NCI-H2081 (cell line): Measurements from ENCODE around the gene PRELID2.
"Not testable (repeated sequence)": the region's sequence is repeated elsewhere in the genome, so short reads cannot be mapped to it uniquely, and the experiment has no call there.

Source experiments
- DNase-seq, 2 experiments: peaks; one replicate each; lab custom pipeline; 2025; lab: John Stamatoyannopoulos, UW

The PRELID2 gene

GRCh38 chr5:145840458-145841132 is 5.5 kb upstream of the PRELID2 start:
- DNase-seq, result no peak

- DNase-seq, result no peak
Measured at GRCh38 chr5:145838276-145838675, 3.1 kb upstream of the PRELID2 start.

- not testable (repeated sequence) for DNase-seq
Measured at GRCh38 chr5:145836241-145836640, 1.1 kb upstream of the PRELID2 start.

- no peak for DNase-seq
Measured at GRCh38 chr5:145835848-145836239, 702 bp upstream of the PRELID2 start.

DNA sequence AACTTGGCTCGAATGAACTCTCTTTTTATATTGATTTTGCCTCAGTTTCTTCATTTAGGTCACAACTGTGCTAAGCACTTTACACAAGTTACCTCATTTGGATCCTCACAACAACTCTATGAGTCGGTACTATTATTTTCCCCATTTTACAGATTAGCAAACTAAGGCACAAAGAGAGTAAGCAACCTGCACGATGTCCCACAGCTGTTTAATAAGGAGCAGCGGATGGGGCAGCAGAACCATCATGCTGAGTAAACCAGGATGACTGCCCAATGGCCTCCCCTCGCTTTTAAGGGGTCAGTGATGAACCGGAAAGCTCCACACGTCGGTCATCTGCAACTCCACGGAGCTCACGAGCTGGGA is 607 bp downstream of the PRELID2 start:
- DNase-seq, result no peak

- DNase-seq, result no peak
Measured at GRCh38 chr5:145833631-145834200, 1.4 kb downstream of the PRELID2 start.

- no peak for DNase-seq
Measured at GRCh38 chr5:145830594-145830993, 4.5 kb downstream of the PRELID2 start.

DNA sequence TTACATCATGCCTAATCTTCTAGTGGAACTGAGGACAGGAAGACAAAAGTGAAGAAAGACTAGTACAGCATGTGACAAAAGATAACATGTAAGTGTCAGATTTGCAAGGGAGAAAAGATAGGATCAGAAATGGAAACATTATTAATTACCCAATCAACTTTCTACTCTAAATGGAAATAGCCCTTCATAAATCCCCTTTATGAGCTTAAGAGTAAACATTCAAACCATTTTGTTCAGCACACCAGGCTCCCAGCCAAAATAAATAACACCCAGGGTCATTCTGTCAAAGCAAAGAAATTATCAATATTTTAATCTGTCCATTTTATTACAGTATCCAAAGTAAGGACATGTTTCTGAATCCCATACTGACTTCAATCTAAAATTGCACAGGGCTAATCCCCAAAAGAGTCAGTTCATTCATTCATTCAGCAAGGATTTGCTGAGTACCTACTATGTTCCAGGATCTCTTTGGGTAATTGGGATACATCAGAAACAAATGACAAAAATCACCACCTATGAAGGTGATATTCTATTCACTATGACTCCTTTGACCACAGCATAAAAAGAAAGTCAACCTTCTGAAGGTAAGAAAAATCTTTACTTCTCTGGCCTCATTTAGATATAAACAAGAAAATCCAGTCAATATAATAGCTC is 5.3 kb downstream of the PRELID2 start:
- peak in 1 of 2 experiments; percentile 21 for DNase-seq

DNA sequence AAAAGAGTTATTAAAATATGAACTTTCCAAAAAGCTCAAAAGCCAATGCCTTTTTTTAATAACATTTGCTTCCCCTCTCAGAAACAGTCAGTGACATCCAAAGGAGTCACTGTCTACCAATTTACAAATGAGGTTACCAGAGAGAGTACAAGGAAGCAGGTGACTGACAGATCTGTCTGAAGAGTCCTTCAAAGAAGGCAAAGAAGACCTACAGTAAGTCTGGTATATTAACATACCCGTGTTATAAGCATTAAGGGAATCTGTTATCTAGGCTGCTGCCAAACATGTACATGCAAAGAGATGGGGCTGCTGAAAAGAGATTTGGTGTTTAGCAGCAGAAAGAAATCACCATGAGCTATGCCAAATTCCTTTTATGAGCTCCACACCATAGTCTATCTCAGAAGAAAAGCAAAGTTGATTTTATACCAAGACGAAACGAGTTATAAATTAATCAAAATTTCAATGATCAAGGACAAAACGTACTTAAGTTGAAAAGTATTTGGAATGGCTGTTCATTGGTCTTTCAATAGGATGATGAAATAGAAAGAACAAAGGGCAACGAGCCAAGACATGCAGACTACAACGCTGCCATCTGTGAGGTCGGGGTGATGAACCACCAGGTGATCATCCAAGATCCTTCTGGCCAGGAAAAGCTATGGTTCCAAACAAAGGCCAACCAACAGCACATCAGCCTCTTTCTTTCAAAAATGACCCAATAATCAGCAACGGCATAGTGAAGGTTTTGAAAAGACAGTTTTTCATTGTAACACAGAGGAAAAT is 8.1 kb downstream of the PRELID2 start:
- no peak for DNase-seq

- DNase-seq, result peak; percentile 44 to 47
Measured at GRCh38 chr5:145825751-145826180, 9.4 kb downstream of the PRELID2 start.

- no peak for DNase-seq
Measured at GRCh38 chr5:145824040-145824439, 11.1 kb downstream of the PRELID2 start.

GRCh38 chr5:145818604-145819003 is 16.5 kb downstream of the PRELID2 start:
- no peak for DNase-seq

DNA sequence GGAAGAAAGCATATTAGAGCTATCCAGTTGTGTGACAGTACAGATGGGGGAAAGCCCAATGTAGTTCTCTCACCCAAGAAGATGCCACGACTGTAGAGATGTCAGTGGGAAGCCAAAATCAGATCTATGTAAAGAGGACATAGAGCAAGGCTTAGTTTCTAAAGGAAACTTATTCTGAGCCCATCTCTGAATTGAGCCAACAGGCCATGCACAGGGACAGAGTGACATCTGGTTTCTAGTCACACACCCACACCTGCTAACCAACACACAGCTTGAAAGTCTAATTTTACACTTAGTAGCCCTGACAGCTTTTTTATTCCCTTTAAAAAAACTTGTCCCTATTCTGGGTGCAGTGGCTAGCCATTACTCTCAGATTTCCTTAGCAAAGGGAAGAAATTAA is 22.3 kb downstream of the PRELID2 start:
- DNase-seq, result no peak

DNA sequence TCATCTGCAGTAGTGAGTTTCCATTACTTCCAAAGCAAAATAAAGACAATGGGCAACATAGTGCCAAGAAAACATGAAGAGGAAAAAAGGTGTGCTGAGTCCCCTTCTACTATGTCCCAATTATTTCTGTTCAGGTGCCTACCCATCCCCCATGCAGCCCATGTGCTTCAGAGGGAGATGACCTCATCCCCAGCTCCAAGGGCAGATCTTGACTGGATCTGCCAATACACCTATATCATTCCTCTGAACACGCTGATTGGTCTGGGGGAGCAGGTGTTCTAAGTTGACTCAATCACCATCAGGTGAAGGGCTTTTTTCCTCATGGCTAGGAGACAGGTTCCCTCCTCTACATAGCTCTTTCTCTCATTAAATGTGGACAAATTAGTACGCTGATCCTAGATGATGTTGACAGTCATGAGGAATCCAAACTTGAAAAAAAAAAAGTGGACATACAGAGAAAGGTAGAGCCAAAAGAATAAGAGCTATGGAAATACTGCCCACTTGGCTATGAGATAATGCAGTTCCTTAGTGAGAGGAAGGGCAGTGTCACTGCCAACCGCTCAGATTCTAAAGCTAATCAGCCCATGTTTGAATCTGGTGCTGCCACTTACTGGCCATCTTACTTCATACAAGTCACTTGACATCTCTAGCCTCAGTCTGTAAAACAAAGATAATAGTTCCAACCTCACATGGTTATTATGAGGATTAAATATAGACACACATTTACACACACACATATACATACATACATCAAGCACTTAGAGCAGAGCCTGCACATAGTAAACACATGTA is 23.1 kb downstream of the PRELID2 start:
- peak; percentile 15 to 45 for DNase-seq

DNA sequence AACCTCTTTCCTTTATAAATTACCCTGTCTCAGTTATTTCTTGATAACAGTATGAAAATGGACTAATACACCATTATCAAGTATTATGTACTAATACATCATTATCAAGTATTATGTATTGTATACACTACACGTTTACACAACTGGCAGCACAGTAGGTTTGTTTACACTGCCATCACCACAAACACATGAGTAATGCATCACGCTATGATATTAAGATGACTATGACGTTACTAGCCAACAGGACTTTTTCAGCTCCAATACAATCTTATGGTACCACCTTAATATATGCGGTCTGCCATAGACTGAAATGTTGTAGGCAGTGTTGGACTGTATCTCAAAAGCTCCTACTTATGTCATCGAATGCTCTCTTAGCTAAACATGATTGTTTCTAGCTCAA is 28.2 kb downstream of the PRELID2 start:
- no peak for DNase-seq

DNA sequence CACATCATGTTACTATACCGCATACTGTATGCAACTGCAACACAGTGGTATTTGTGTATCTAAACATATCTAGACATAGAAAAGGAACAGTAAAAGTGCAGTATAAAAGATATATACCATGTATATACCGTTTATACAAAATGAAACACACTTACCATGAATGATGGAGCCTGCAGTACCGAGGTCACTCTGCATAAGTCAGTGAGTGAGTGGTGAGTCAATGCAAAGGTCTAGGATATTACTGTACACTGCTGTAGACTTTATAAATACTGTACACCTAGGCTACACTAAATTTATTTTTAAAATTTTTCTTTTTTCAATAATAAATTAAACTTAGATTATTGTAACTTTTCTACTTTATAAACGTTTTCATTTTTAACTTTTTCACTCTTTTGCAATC is 29.3 kb downstream of the PRELID2 start:
- DNase-seq, result no peak

DNA sequence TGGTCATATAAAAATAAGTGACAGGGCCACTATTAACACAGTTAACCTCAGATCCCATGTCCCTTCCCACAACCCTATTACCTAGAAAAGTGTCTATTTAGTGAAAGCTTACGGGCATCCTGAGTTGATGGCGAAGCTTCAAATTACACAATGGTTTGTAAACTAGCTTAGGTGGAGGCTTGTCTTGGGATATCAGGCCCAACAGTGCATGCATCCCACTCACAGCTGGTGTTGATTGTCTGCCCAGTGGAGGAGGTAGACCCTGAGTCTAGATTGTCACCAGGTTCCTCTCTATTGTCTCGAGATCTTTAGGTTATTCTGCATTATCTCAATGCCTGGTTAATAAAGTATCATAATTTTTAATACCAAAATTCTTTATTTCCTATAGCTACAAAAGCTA is 30.4 kb downstream of the PRELID2 start:
- DNase-seq, result no peak

- DNase-seq, result no peak
Measured at GRCh38 chr5:145803112-145804004, 31.8 kb downstream of the PRELID2 start.

DNA sequence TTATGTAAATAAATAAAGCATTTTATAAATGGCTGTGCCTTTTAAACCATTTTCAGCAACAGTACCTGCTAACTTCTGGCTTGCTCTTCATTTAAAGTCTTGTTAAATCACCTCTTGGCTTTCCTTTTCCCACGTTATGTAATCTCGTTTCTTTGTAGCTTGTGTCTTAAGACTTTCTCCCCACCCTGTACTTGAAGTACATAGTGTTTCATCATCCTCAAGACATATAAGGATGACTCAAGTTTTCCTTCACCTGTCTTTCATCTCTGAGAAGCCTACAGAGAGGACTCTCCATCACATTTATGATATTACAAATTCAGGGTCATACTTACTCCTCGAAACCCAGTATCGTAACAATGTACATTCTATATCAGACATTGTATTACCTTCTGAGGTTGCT is 33.9 kb downstream of the PRELID2 start:
- DNase-seq, result no peak

- DNase-seq, result no peak
Measured at GRCh38 chr5:145800181-145800580, 35.0 kb downstream of the PRELID2 start.

DNA sequence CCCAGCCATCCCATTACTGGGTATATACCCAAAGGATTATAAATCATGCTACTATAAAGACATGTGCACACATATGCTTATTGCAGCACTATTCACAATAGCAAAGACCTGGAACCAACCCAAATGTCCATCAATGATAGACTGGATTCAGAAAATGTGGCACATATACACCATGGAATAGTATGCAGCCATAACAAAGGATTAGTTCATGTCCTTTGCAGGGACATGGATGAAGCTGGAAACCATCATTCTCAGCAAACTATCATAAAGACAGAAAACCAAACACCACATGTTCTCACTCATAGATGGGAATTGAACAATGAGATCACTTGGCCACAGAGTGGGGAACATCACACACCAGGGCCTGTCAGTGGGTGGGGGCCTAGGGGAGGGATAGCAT is 36.6 kb downstream of the PRELID2 start:
- not testable (repeated sequence) for DNase-seq
